Activated T-cell treated with anti-CD3 and anti-CD28 coated beads, Interleukin-2, amount 50 U/mL, for 24 hours (primary cell): ENCODE results near the gene SEMA4D.
A peak's percentile ranks its signal among the peaks of the same experiment; 100 is the strongest.

ENCODE experiments used
- DNase-seq: peaks from one replicate; pipeline ENCODE4 v3.0.0-alpha.2; 2020
- H3K27ac Mint-ChIP-seq: 2 replicates; pipeline ENCODE4 v1.8.0; 2020; ENCODE audit warnings: mild to moderate bottlenecking, mixed read lengths
- H3K27me3 Mint-ChIP-seq: 2 replicates; pipeline ENCODE4 v1.8.0; 2020; ENCODE audit warnings: mixed read lengths
- H3K36me3 Mint-ChIP-seq: 2 replicates; pipeline ENCODE4 v1.8.0; 2020; ENCODE audit warnings: low read depth, mixed read lengths
- H3K4me1 Mint-ChIP-seq: 2 replicates; pipeline ENCODE4 v1.8.0; 2020; ENCODE audit warnings: low read depth, mixed read lengths
- H3K4me3 Mint-ChIP-seq: 2 replicates; pipeline ENCODE4 v1.8.0; 2020; ENCODE audit warnings: mild to moderate bottlenecking, moderate library complexity, mixed read lengths
- H3K9me3 Mint-ChIP-seq: 2 replicates; pipeline ENCODE4 v1.8.0; 2020; ENCODE audit warnings: mixed read lengths

The SEMA4D gene

GRCh38 chr9:89447416-89447815 is 50.5 kb downstream of the SEMA4D start:
- no peak for DNase-seq
- Mint-ChIP-seq H3K4me1 (peaks cover 96% of the 10 kb centered on the region), H3K9me3 (no peaks in the 10 kb centered on the region), H3K36me3 (peaks cover 96% of the 10 kb centered on the region), H3K4me3 (peak overlapping the region; percentile 10), H3K27me3 (no peaks in the 10 kb centered on the region), H3K27ac (peak overlapping the region; percentile 99)

GRCh38 chr9:89446961-89447310 is 51.0 kb downstream of the SEMA4D start:
- Mint-ChIP-seq H3K9me3 (no peaks in the 10 kb centered on the region), H3K27ac (peak overlapping the region; percentile 99), H3K36me3 (peaks cover 96% of the 10 kb centered on the region), H3K27me3 (no peaks in the 10 kb centered on the region), H3K4me3 (no peak overlapping the region), H3K4me1 (peaks cover 97% of the 10 kb centered on the region)
- no peak for DNase-seq

- Mint-ChIP-seq H3K27me3 (no peaks in the 10 kb centered on the region), H3K9me3 (no peaks in the 10 kb centered on the region), H3K4me1 (peaks cover 97% of the 10 kb centered on the region), H3K27ac (peak overlapping the region; percentile 99), H3K36me3 (peaks cover 96% of the 10 kb centered on the region), H3K4me3 (peak overlapping the region; percentile 26)
- no peak for DNase-seq
Observed at GRCh38 chr9:89446261-89446960, 51.5 kb downstream of the SEMA4D start.

GRCh38 chr9:89445801-89446251 is 52.1 kb downstream of the SEMA4D start:
- H3K9me3 Mint-ChIP-seq, result no peaks in the 10 kb centered on the region
- H3K27ac Mint-ChIP-seq, result peak overlapping the region; percentile 99
- peaks cover 96% of the 10 kb centered on the region for H3K36me3 Mint-ChIP-seq
- peak overlapping the region; percentile 26 for H3K4me3 Mint-ChIP-seq
- no peaks in the 10 kb centered on the region for H3K27me3 Mint-ChIP-seq
- H3K4me1 Mint-ChIP-seq, result peaks cover 97% of the 10 kb centered on the region
- no peak for DNase-seq

- H3K4me3 Mint-ChIP-seq, result peak overlapping the region; percentile 50
- peak overlapping the region; percentile 99 for H3K27ac Mint-ChIP-seq
- no peak for DNase-seq
- peaks cover 96% of the 10 kb centered on the region for H3K36me3 Mint-ChIP-seq
- H3K9me3 Mint-ChIP-seq, result no peaks in the 10 kb centered on the region
- peaks cover 97% of the 10 kb centered on the region for H3K4me1 Mint-ChIP-seq
- H3K27me3 Mint-ChIP-seq, result no peaks in the 10 kb centered on the region
Observed at GRCh38 chr9:89444925-89445765, 52.8 kb downstream of the SEMA4D start.

GRCh38 chr9:89444274-89444673 is 53.6 kb downstream of the SEMA4D start:
- Mint-ChIP-seq H3K27me3 (no peaks in the 10 kb centered on the region), H3K36me3 (peaks cover 96% of the 10 kb centered on the region), H3K4me1 (peaks cover 97% of the 10 kb centered on the region), H3K27ac (peak overlapping the region; percentile 99), H3K4me3 (peak overlapping the region; percentile 50), H3K9me3 (no peaks in the 10 kb centered on the region)
- no peak for DNase-seq

GRCh38 chr9:89442981-89443814 is 54.7 kb downstream of the SEMA4D start:
- H3K4me3 Mint-ChIP-seq, result peak overlapping the region; percentile 42
- peak overlapping the region; percentile 99 for H3K27ac Mint-ChIP-seq
- H3K36me3 Mint-ChIP-seq, result peaks cover 94% of the 10 kb centered on the region
- DNase-seq, result no peak
- H3K27me3 Mint-ChIP-seq, result no peaks in the 10 kb centered on the region
- no peaks in the 10 kb centered on the region for H3K9me3 Mint-ChIP-seq
- peaks cover 93% of the 10 kb centered on the region for H3K4me1 Mint-ChIP-seq

GRCh38 chr9:89442501-89442978 is 55.4 kb downstream of the SEMA4D start:
- Mint-ChIP-seq H3K27me3 (no peaks in the 10 kb centered on the region), H3K27ac (peak overlapping the region; percentile 95), H3K4me1 (peaks cover 94% of the 10 kb centered on the region), H3K36me3 (peaks cover 97% of the 10 kb centered on the region), H3K4me3 (peak overlapping the region; percentile 42), H3K9me3 (no peaks in the 10 kb centered on the region)
- no peak for DNase-seq

- peaks cover 94% of the 10 kb centered on the region for H3K4me1 Mint-ChIP-seq
- peaks cover 97% of the 10 kb centered on the region for H3K36me3 Mint-ChIP-seq
- H3K27ac Mint-ChIP-seq, result peak overlapping the region; percentile 95
- DNase-seq, result no peak
- H3K9me3 Mint-ChIP-seq, result no peaks in the 10 kb centered on the region
- no peaks in the 10 kb centered on the region for H3K27me3 Mint-ChIP-seq
- H3K4me3 Mint-ChIP-seq, result no peak overlapping the region
Observed at GRCh38 chr9:89441986-89442385, 55.9 kb downstream of the SEMA4D start.

- H3K4me1 Mint-ChIP-seq, result peaks cover 94% of the 10 kb centered on the region
- H3K27me3 Mint-ChIP-seq, result no peaks in the 10 kb centered on the region
- DNase-seq, result no peak
- H3K36me3 Mint-ChIP-seq, result peaks cover 97% of the 10 kb centered on the region
- peak overlapping the region; percentile 95 for H3K27ac Mint-ChIP-seq
- no peaks in the 10 kb centered on the region for H3K9me3 Mint-ChIP-seq
- no peak overlapping the region for H3K4me3 Mint-ChIP-seq
Observed at GRCh38 chr9:89441655-89441970, 56.3 kb downstream of the SEMA4D start.

GRCh38 chr9:89440951-89441654 is 56.8 kb downstream of the SEMA4D start:
- Mint-ChIP-seq H3K4me1 (peaks cover 94% of the 10 kb centered on the region), H3K36me3 (peaks cover 97% of the 10 kb centered on the region)

GRCh38 chr9:89440548-89440947 is 57.4 kb downstream of the SEMA4D start:
- H3K36me3 Mint-ChIP-seq, result peaks cover 97% of the 10 kb centered on the region
- H3K4me1 Mint-ChIP-seq, result peaks cover 94% of the 10 kb centered on the region
- peak overlapping the region; percentile 95 for H3K27ac Mint-ChIP-seq
- H3K4me3 Mint-ChIP-seq, result peak overlapping the region; percentile 56
- no peak for DNase-seq
- no peaks in the 10 kb centered on the region for H3K9me3 Mint-ChIP-seq
- H3K27me3 Mint-ChIP-seq, result no peaks in the 10 kb centered on the region

More at GRCh38 chr9:89440951-89441654, 56.8 kb downstream of the SEMA4D start:
- no peak for DNase-seq
- Mint-ChIP-seq H3K9me3 (no peaks in the 10 kb centered on the region), H3K27ac (peak overlapping the region; percentile 95), H3K27me3 (no peaks in the 10 kb centered on the region), H3K4me3 (peak overlapping the region; percentile 56)

- Mint-ChIP-seq H3K36me3 (peaks cover 97% of the 10 kb centered on the region), H3K9me3 (no peaks in the 10 kb centered on the region), H3K27me3 (no peaks in the 10 kb centered on the region), H3K27ac (peak overlapping the region; percentile 95), H3K4me1 (peaks cover 94% of the 10 kb centered on the region), H3K4me3 (peak overlapping the region; percentile 56)
- DNase-seq, result no peak
Observed at GRCh38 chr9:89440046-89440445, 57.9 kb downstream of the SEMA4D start.

- peaks cover 97% of the 10 kb centered on the region for H3K36me3 Mint-ChIP-seq
- H3K27ac Mint-ChIP-seq, result peak overlapping the region; percentile 95
- H3K4me1 Mint-ChIP-seq, result peaks cover 94% of the 10 kb centered on the region
- H3K9me3 Mint-ChIP-seq, result no peaks in the 10 kb centered on the region
- DNase-seq, result no peak
- H3K27me3 Mint-ChIP-seq, result no peaks in the 10 kb centered on the region
- peak overlapping the region; percentile 56 for H3K4me3 Mint-ChIP-seq
Observed at GRCh38 chr9:89439571-89439970, 58.3 kb downstream of the SEMA4D start.
